Breast epithelium (tissue), 4 donors: ENCODE measurements around the gene PRRT1. TPM values are rescaled to one million over a fixed set of nuclear protein-coding genes. Genes with fewer than 3 reads are reported as not detected.
A peak's percentile ranks its signal among the peaks of the same experiment; 100 is the strongest.
"Not testable (repeated sequence)": the region's sequence is repeated elsewhere in the genome, so short reads cannot be mapped to it uniquely, and the experiment has no call there.

Experiments
- DNase-seq, 2 donors: peaks; one replicate each; pipeline ENCODE4 v3.0.0-alpha.2; 2019; ENCODE audit warnings: low spot score in 2 of 2
- H3K27ac ChIP-seq, 2 donors: fragments of 200-600 bp; sonication (generic) in 1 of 2; one replicate each; pipeline ENCODE4 v1.5.1; 2016 to 2019; ENCODE audit warnings: mild to moderate bottlenecking in 1 of 2
- H3K27me3 ChIP-seq, 2 donors: fragments of 200-600 bp; sonication (generic) in 1 of 2; one replicate each; pipeline versions ENCODE4 v1.5.1 to v1.6.0; 2017 to 2019; ENCODE audit warnings: control low read depth in 1 of 2, mild to moderate bottlenecking in 1 of 2
- H3K36me3 ChIP-seq: fragments of 200-600 bp; one replicate; pipeline ENCODE4 v1.5.1; 2019
- H3K4me1 ChIP-seq, 2 donors: fragments of 200-600 bp; sonication (generic); one replicate each; pipeline ENCODE4 v1.5.1; 2016 to 2019; ENCODE audit warnings: control low read depth in 1 of 2
- H3K4me3 ChIP-seq, 3 donors: fragments of 200-600 bp; sonication (generic); 1 replicate in 2 of 3; 2 replicates in 1 of 3; pipeline ENCODE4 v1.5.1; 2016 to 2019; ENCODE audit warnings: mild to moderate bottlenecking in 3 of 3, moderate library complexity in 2 of 3
- H3K9me3 ChIP-seq, 2 donors: fragments of 200-600 bp; sonication (generic) in 1 of 2; one replicate each; pipeline ENCODE4 v1.5.1; 2016 to 2019; ENCODE audit warnings: control low read depth in 1 of 2
- POLR2AphosphoS5 ChIP-seq, 3 donors: sonication (generic); formaldehyde crosslinking; IDR thresholded peaks; one replicate each; pipeline ENCODE4 v1.6.1; 2017; ENCODE audit warnings: antibody characterized with exemption in 3 of 3
- intact Hi-C: fragments of 100-400 bp; cut with DNase I; formaldehyde crosslinking; loops from one replicate; pipeline ENCODE4 v1.15.1; 2023; ENCODE audit warnings: low total_unique reads
- total RNA-seq, 3 donors: library from RNA; depleted of rRNA; stranded (reverse); fragments of >200 nt; gene quantifications; one replicate each; pipeline ENCODE4 v1.1.0, GENCODE V29; 2016

Gene PRRT1
- total RNA-seq, 3 donors from 2014 or later: 0.48 to 2.8 (median 1.3) TPM

DNA sequence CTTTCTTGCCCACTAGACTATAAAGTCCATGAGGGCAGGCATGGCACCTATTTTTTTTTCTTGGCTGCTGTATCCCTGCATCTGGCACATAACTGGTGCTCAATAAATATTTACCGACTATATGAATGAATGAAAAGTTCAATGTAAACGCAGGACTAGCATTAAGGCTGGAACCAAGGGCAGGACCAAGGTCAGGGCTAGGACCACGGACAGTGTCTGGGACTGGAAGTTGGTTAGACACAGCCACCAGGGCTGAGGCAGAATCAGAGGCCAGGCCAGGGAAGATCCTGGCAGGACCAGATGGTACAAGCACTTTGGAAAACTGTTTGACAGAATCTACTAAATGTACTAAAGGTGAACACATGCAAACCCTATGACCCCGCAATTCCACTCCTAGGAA is 46.3 kb downstream of the PRRT1 start:
- Histone ChIP-seq H3K4me1 (no peaks in the 10 kb centered on the region), H3K4me3 (no peak overlapping the region), H3K27me3 (peaks cover 0 to 5% of the 10 kb centered on the region in 2 donors), H3K27ac (peak overlapping the region in 1 of 2 donors; percentile 93), H3K36me3 (no peaks in the 10 kb centered on the region), H3K9me3 (no peaks in the 10 kb centered on the region)
- no peak for TF ChIP-seq POLR2AphosphoS5 (IDR thresholded peaks at IDR 0.05)
- no peak for DNase-seq
- intact Hi-C loops: no loop called here

DNA sequence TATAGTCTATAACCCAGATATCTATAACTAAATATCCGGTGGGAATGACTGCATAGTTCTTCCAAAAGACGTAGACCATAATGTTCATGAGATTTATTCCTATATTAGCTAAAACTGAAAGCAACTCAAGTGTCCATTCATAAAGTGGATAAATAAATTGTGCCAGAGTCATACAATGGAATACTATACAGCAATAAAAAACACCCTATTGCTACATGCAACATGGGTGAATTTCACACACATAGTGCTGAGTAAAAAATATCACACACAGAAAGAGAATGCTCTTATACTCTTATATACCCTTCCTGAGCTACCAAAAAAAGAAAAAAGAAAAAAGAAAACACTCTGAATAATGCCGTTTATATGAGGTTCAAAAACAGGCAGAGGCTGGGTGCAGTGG is 49.5 kb downstream of the PRRT1 start:
- intact Hi-C loops: no loop called here
- H3K4me1 ChIP-seq: no peaks in the 10 kb centered on the region

GRCh38 chr6:32100251-32100650 is 51.5 kb downstream of the PRRT1 start:
- H3K4me1 ChIP-seq, H3K27ac ChIP-seq, H3K36me3 ChIP-seq, H3K4me3 ChIP-seq, H3K9me3 ChIP-seq, intact Hi-C loops, DNase-seq: not testable (repeated sequence)
- peaks cover 0 to 19% of the 10 kb centered on the region in 2 donors for H3K27me3 ChIP-seq

More for the DNA sequence above, 49.5 kb downstream of the PRRT1 start:
- DNase-seq: no peak
- TF ChIP-seq POLR2AphosphoS5 (IDR thresholded peaks at IDR 0.05): no peak
- H3K4me3 ChIP-seq: no peak overlapping the region
- H3K27me3 ChIP-seq: no peaks in the 10 kb centered on the region
- H3K27ac ChIP-seq: no peak overlapping the region
- no peaks in the 10 kb centered on the region for H3K9me3 ChIP-seq
- H3K36me3 ChIP-seq: no peaks in the 10 kb centered on the region

Other genes starting within 250 kb of the PRRT1 start
- 1 to 10 TPM in 2 of 3 donors, under 1 TPM in 1; 0.64 to 3.3 (median 1.9) TPM for gene ZBTB12, start 249.9 kb downstream of the PRRT1 start, total RNA-seq
- gene C2, start 224.2 kb downstream of the PRRT1 start, total RNA-seq: 10 to 100 TPM; 10.2 to 54.2 (median 15.4) TPM
- 100 to 1,000 TPM in 2 of 3 donors, 10 to 100 TPM in 1; 36.3 to 177 (median 130) TPM for gene CFB, start 205.8 kb downstream of the PRRT1 start, total RNA-seq
- gene NELFE, start 193.0 kb downstream of the PRRT1 start, total RNA-seq: 10 to 100 TPM; 77.3 to 92.7 (median 90.1) TPM
- gene SKIC2, start 192.8 kb downstream of the PRRT1 start, total RNA-seq: 10 to 100 TPM; 30.7 to 46.5 (median 43.9) TPM
- 10 to 100 TPM; 12.0 to 28.4 (median 22.0) TPM for gene DXO, start 179.8 kb downstream of the PRRT1 start, total RNA-seq
- 100 to 1,000 TPM in 2 of 3 donors, 1 to 10 TPM in 1; 7.2 to 275 (median 230) TPM for gene C4A, start 169.9 kb downstream of the PRRT1 start, total RNA-seq
- 100 to 1,000 TPM in 2 of 3 donors, 1 to 10 TPM in 1; 5.6 to 323 (median 298) TPM for gene C4B, start 137.1 kb downstream of the PRRT1 start, total RNA-seq
- gene CYP21A2, start 113.5 kb downstream of the PRRT1 start, total RNA-seq: 10 to 100 TPM in 1 of 3 donors, 1 to 10 TPM in 1, not detected in 1; 1.6 to 14.1 TPM
- 100 to 1,000 TPM in 1 of 3 donors, 10 to 100 TPM in 2; 32.9 to 109 (median 89.8) TPM for gene TNXB, start 42.6 kb downstream of the PRRT1 start, total RNA-seq
- gene ATF6B, start 23.7 kb downstream of the PRRT1 start, total RNA-seq: 10 to 100 TPM; 37.0 to 44.8 (median 43.6) TPM
- 1 to 10 TPM; 2.6 to 4.1 (median 2.7) TPM for gene FKBPL, start 21.7 kb downstream of the PRRT1 start, total RNA-seq
- gene PPT2, start 2.2 kb upstream of the PRRT1 start, total RNA-seq: 10 to 100 TPM; 18.4 to 59.6 (median 28.5) TPM
- 10 to 100 TPM; 10.2 to 19.6 (median 11.8) TPM for gene EGFL8, start 12.7 kb upstream of the PRRT1 start, total RNA-seq
- 10 to 100 TPM; 25.8 to 33.8 (median 30.6) TPM for gene AGPAT1, start 24.1 kb upstream of the PRRT1 start, total RNA-seq
- gene RNF5, start 26.5 kb upstream of the PRRT1 start, total RNA-seq: 10 to 100 TPM; 56.3 to 78.0 (median 70.5) TPM
- 1 to 10 TPM; 1.3 to 2.6 (median 1.8) TPM for gene AGER, start 32.3 kb upstream of the PRRT1 start, total RNA-seq
- 10 to 100 TPM; 32.3 to 61.6 (median 48.5) TPM for gene PBX2, start 38.3 kb upstream of the PRRT1 start, total RNA-seq
- 10 to 100 TPM in 2 of 3 donors, 1 to 10 TPM in 1; 8.2 to 18.2 (median 11.3) TPM for gene GPSM3, start 40.7 kb upstream of the PRRT1 start, total RNA-seq
- 10 to 100 TPM; 20.8 to 47.9 (median 23.8) TPM for gene NOTCH4, start 72.1 kb upstream of the PRRT1 start, total RNA-seq
- gene TSBP1, start 220.0 kb upstream of the PRRT1 start, total RNA-seq: not detected